ENCODE measurements around the gene GHR.

- TF ChIP-seq CTCF (IDR thresholded peaks at IDR 0.05; ENCODE audit: insufficient read depth, low read depth, low read length) (no peak), EZH2 (IDR thresholded peaks at IDR 0.05; ENCODE audit: insufficient read depth, low read length) (no peak)
These were observed 232.9 kb downstream of the GHR start for GRCh38 chr5:42655982-42656650.
